Cerebellar nuclear complex (tissue), 1 donor: Measurements from ENCODE around the gene PITPNM2.
"Not testable (repeated sequence)": the region's sequence is repeated elsewhere in the genome, so short reads cannot be mapped to it uniquely, and the experiment has no call there.

Experiments used
- DNase-seq, 2 experiments: peaks; one replicate each; lab custom pipeline; 2025; lab: John Stamatoyannopoulos, UW

The PITPNM2 gene

DNA sequence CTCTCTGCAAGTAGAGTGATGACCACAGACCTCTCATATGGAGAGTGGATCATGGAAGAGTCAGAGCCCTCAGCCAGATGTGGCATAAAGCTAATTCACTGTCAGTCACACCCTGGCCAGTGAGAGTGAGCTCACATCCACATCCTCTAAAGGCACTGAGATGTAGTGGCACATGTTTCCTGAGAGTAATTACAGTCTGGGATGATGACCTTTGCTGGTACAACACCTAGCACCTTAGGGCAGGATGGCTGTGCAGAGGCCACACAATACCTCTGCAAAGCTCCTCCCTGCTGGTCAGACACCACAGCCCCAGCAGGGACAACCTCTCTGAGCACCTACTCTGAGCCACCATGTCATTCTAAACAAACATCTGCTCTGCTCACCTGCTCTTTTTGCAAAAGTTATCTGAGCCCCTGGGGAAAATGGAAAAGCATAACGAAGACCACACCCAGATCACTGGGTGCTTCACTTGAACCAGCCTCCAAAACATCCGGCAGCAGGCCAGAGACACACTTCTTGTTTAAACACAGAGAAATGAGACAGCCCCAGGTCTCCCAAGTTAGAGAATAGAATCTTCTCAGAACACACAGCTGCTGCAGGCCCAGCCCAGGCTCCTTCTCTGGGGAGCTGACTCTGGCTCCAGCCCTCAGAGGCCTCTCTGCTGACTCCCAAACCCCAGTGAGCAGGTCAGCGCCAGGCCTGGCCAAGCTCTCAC is 30.3 kb downstream of the PITPNM2 start:
- DNase-seq = no peak

DNA sequence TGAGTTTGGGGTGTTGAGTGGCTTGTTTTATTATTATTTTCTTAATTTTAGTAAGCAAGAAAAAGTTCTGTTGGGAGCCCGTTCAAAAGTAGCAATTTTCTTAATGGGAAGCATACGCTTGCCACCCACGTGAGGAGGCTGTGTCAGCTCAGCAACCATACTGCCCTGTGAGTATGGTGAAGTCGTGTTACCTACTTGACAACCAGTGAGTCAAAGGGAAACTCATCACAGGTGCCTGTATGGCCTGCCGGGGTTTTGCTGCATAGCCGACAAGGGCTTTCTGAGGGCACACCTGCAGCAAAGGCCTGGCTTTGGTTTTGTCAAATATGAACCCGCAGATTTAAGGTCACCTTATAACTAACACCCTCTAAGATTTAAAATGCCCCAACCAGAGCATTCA is 31.1 kb downstream of the PITPNM2 start:
- DNase-seq = no peak

DNA sequence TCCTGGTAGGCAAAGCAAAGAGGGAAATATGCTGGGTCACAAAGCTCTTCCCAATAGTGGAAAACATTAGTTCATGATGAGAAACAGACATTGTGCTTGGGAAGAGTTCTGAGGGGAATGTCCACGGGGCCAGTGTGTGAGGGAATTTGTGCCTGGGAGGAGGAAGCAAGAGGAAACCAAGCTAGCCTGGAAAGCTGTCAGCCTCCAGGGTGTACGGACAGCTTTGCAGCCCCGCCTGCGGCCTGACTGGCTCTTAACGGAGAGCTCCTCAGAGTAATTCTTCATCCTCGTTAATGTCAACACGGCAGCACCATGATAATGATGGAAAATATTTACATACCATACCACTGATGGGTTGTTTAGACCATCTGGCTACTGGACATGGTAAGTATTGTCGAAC is 32.4 kb downstream of the PITPNM2 start:
- DNase-seq = no peak

DNA sequence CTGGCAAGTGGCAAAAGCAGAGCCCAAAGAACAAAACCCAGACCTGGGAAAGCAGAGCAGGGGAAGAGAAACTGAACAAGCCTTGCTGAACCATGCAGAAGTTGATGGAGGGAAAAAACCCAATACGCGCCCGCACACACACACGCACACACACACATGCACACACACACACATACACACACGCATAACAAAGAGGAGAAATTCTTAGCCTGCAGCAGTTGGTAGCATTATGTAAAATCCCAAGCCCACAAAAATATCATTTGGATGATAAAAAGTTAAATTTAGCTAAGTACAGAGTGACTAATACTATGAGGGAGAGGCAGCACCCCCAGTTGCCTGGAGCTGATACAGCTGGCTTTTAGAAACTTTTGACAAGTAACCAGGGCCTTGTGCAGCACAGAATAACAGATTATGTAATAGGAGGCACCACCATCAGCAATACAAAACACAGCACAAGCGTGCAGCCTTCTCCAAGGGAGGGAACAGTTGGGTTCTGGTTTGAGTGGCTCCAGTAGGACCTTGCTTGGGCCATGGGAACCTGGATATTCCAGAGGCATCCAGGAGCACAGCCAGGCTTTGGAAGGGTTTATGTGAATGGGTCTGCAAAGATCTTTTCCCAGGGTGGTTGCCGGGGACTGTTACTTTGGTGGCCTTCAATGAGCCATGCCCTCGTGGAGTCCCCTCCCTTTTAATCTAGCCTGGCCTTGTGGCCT is 35.3 kb downstream of the PITPNM2 start:
- DNase-seq = no peak

DNA sequence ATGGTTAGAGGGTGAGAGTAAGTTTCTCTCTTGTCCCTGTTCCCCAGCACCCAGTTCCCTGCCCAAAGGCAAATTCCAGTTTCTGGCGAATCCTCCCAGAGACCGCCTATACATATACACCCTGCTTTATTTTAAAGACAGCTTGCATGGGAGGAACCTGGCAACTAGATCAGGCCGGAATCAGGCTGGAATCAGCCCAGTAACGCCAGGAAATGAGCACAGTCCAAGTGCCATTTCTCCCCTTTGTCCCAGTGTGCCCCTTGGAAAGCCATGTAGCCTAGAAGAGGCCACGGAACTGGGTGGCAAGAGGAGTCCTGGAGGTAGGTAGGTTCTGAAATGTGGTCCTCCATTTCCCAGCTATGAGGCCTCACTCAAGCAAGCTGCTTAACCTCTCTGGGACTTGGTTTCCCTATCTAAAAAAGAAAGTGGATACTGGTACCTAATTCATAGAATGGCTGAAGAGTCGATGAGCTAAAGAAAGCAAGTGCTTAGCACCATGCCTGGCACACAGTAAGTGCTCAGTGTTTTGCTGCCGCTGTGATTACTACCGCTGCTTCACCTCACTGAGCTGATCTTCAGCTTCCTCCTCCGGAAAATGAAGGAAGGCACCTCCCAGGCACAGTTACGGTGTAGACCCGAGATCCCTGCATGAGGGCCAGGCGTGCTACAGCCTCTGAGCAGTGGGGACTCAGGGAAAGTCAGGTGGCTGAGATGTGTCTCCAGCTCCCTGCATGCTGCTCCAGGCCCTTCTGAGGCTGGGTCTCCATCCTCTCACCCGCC is 36.4 kb downstream of the PITPNM2 start:
- DNase-seq = peak in 1 of 2 experiments; percentile 26

DNA sequence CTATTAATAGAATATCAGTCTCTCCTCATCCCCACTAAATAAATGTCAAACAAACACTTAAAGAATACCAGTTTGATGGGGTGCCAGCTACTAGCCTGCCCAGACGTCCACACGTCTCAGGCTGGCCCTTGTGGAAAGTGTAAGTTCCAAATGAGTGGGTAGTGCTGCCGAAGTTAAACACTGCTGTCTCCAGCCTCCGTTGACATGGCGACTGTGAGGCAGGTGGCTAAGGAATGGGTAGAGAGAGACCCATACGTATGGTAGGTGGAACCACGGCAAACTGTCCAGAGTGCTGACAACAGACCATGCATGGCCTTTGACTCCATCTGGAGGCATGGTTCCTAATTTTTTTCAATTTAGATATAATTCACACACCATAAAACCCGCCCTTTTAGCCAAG is 37.9 kb downstream of the PITPNM2 start:
- no peak for DNase-seq

DNA sequence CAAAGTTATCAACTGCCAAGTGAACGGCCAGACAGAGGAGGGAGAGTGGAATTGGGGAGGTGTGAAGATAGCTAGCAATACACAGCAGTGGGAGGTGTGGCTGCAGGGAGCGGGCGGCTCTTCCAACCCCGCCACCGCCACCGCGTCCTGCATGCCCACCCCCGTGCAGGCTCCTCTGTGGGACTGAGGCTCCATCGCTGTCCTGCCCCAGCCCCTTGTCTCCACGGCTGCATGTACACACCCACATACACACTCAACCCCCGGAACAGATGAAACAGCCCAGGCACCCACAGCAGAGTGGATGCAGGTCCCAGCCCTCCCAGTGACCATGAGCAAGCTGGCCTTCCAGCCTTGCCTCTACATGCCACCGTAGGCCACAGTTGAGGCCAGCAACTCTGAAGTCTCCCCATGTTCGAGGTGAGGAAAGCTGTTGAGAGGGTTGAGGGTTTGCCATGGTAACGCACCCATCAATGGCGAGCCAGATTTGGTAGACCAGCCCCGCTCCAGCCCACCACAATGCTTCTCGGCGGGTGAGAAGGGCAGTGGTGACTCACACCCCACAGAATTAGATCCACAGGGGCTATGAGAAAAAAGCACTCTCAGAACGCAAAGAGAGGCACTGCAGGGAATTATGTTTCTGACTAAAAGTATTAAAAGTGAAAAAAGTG is 39.3 kb downstream of the PITPNM2 start:
- DNase-seq = no peak

DNA sequence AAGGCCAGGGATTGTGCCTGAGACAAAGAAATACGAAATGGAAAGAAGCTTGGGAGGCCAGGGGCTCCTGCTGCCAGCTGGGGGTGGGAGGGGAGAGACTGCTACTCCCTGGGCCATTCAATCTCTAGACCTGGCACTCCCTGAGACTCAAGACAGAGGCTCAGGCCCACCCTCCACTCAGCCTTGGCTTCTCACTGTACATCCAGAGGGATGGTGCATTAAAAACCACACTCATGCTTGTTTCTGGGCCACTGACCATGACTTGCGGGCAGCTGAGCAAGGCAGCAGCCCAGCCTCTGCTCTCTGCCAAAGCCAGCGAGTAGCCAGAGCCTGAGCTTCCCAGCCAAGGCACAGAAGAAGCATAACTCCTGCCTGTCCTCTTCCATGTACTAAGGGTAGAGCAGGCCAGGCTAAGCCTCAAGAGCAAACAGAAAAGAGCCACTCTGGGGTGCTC is 41.5 kb downstream of the PITPNM2 start:
- DNase-seq = peak in 1 of 2 experiments; percentile 43

DNA sequence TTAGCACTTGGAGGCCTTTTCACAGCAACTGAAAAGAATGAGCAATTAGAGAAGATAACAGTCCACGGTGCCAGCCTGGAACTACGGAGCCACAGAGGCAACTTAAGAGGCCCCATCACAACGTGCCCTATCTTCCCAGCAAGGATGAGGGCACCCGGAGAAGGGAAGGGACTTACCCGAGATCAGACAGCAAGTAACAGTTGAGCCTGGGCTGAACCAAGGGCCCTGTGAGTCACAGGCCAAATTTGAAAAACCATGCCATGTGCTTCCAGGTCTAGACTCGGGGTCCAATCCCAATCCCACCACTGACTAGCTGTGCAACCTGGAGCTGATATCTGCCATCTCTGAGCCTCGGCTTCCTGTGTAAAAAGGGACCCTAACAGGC is 42.2 kb downstream of the PITPNM2 start:
- DNase-seq = no peak

DNA sequence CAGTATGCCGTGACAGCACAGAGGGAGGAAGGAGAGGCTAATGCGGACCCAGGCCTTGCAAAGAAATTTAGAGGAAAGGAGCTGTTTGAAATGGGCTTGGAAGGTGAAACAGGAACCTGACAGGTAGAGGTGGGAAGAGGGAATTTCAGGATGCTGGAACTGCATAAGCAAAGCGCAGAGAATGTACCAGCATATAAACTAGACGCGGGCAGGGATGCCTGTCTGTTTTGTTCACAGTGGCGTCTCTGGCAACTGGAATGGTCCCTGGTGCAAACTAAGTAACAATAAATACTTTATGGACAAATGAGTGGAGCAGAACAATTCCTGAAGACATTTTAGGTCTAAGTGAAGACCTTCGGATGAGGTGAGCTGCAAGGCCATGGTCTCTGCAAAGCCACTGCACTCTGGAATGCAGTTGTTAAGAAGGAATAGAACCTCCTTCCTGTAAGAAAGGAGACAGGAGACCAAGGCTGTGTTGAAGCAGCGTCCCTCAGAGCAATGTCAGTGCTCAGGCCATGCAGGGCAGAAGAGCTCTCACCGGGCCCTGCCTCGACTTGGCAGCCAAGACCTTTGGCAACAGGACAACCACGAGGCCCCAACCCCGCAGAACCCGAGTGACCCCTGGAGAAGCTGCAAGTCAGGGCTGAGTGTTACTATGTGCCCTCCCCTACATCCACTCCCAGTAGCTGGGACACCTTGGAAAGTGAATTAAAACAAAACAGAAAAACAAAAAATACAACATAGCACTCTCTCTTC is 42.8 kb downstream of the PITPNM2 start:
- no peak for DNase-seq

DNA sequence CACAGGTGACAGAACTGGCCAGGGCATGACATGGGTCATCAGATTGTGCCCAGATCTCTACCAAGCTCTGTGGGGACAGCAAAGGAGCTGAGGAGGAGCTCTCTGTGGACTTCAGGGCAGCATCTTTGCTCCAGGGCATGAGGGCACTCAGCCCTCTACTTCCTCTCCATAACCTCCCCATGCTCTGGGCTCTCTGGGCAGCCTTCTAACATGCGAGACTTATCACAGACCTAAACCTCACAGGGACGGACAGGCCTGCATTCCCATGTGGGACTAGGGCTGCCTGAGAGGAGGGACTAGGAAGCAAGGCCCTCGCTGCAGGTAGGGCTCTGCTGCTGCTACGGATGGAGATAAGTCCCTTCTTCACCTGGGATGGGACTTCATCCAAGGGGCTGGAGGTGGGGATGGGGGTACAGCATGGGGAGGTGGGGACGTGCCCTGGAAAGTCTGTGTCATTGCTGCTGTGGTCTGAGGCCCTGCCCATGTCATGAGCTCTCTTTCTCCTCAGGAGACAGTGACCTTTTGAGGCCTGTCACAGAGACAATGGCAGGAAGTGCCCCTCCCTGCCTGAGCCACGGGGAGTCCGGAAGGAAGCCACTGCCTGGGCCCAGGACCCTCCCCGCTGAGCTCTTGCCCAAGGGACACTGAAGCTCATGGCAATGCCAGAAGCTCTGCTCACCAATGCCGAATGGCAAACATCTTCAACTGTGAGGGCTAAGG is 44.1 kb downstream of the PITPNM2 start:
- DNase-seq = no peak

DNA sequence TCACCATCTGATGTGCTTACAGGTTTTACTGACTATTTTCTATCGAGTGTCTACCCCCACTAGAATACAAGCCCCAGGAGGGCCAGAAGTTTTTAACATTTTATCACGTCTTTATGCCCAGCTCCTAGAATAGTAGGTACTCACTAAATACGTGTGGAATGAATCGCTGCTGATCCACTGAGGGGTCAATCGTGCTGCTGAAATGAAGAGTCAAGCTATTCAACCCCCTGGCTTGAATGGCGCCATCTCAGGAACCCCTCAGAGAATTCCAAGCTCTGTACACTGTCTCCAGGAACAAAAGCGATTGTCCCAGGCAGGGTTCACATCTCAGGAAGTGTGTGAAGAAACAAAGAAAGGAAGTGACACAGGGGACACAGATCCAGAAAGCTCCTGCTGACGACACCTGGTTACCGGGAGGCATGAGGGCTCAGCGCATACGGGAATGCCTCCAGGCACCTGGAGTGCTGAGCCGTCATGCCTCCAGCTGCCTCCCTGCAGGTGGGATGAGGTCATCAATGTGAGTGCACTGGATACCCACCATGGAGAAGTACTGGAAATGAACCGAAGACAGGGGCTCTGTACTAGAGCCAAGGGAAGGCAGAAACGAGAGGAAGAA is 45.6 kb downstream of the PITPNM2 start:
- no peak for DNase-seq

DNA sequence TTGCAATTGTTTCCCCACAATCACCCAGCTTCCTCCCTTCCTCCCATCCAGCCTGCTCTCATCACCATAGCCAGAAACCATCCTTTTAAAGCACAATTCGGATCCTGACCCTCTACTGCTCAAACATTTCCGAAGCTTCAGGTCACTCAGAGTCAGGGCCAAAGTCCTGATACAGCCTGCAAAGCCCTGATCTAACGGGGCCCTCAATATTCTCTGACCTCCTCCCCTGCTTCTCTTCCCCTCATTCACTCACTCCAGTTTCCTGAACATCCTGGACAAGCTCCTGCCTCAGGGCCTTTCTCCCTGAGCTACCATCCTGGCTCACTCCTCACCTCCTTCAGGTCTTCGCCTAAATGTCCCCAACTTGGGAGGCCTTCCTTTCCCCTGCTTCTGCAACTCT is 46.1 kb downstream of the PITPNM2 start:
- DNase-seq = no peak

DNA sequence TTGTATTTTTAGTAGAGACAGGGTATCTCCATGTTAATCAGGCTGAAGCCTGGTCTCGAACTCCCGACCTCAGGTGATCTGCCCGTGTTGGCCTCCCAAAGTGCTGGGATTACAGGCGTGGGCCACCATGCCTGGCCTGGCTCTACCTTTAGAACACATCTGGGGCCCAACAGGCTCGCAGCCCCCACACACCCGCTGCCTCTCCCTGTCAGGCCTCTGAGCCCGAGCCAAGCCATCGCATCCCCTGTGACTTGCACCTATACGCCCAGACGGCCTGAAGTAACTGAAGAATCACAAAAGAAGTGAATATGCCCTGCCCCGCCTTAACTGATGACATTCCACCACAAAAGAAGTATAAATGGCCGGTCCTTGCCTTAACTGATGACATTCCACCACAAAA is 46.8 kb downstream of the PITPNM2 start:
- not testable (repeated sequence) for DNase-seq

DNA sequence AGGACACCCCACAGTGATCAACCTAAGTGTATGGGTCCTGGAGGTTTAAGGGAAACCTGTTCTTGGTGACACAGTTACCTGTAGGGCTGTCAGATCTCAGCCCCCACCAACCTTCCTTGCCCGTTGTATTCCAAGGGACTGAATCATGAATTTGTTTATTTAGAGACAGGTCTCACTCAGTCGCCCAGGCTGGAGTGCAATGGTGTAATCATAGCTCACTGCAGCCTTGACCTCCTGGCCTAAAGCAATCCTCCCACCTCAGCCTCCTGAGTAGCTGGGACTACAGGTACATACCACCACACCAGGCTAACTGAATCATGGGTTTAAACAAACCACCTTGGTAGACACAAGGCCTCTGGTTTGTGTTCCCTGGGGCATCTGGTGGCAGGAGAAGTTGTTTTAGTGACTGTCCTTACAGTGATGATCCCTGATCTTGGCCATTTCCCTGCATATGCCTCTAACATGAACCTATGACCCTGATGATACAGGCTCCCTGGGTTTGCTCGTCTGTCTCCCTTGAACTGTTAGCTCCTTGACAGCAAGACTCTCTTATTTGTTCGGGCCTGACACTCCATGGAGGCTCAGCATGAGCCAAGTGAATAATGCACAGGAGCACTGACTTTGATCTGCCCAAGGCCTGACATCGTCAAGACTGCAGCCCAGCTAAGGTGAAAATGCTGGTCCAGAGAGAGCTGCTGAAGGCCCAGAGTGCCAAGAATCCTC is 47.9 kb downstream of the PITPNM2 start:
- DNase-seq = no peak

DNA sequence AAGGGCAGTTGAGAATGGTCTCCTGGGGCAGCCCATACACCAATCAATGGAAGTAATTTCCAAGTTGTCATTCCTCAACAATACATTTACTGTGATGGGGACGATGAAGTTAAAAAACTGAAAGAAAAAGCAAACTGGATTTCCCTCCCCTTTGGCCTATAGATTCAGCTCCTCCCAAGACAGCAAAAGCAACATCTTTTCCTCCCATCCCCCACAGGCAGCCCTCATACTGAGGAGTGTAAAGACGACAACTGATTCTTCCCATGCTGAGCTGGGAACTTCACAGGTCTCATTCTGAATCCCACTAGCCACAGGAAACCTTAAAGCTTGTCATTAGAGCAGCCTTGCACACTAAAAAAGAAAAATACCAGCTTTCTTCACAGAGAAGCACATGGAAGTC is 48.5 kb downstream of the PITPNM2 start:
- no peak for DNase-seq

DNA sequence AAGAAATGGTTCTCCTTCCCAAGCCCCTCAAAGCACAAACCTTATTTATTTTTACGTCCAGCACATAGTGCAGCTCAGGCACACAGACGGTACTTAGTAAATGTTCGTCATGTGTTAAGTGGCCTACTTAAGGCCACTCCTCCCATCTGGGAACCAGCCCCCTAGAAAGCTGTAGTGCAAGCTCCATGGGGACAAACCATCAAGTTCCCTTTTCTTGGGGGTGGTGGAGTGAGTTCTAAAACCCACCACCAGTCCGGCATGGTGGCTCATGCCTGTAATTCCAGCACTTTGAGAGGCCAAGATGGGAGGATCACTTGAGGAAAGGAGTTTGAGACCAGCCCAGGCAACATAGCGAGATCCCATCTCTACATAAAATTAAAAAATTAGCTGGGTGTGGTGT is 49.4 kb downstream of the PITPNM2 start:
- DNase-seq = no peak
